Measurements from ENCODE around the gene MEOX2. TPM values are rescaled to one million over a fixed set of nuclear protein-coding genes. Genes with fewer than 3 reads are reported as not detected.

The MEOX2 gene
- total and polyA plus RNA-seq, 2 experiments from 2014 or later: 0.34 TPM; not detected in 1

- H3K27me3 ChIP-seq: no peaks in the 10 kb centered on the region
- DNase-seq (ENCODE audit: low read depth in 1 of 2, low spot score in 1 of 2): no peak
- TF ChIP-seq CTCF (IDR thresholded peaks at IDR 0.05; ENCODE audit: low read depth, low read length): no peak
These were observed 68.2 kb downstream of the MEOX2 start for GRCh38 chr7:15618275-15618674.

GRCh38 chr7:15612205-15612604, 74.3 kb downstream of the MEOX2 start:
- Histone ChIP-seq H3K4me3 (no peak overlapping the region), H3K27ac (no peak overlapping the region), H3K9me3 (ENCODE audit: low read depth) (no peaks in the 10 kb centered on the region), H3K36me3 (no peaks in the 10 kb centered on the region), H3K27me3 (no peaks in the 10 kb centered on the region), H3K4me1 (ENCODE audit: low read depth) (no peaks in the 10 kb centered on the region)
- no peak for DNase-seq (ENCODE audit: low read depth in 1 of 2, low spot score in 1 of 2)
- TF ChIP-seq CTCF (IDR thresholded peaks at IDR 0.05; ENCODE audit: low read depth, low read length): no peak

More at GRCh38 chr7:15618275-15618674, 68.2 kb downstream of the MEOX2 start:
- no peaks in the 10 kb centered on the region for H3K36me3 ChIP-seq
- H3K9me3 ChIP-seq (ENCODE audit: low read depth): no peaks in the 10 kb centered on the region
- no peak overlapping the region for H3K4me3 ChIP-seq
- H3K4me1 ChIP-seq (ENCODE audit: low read depth): no peaks in the 10 kb centered on the region
- H3K27ac ChIP-seq: no peak overlapping the region

GRCh38 chr7:15610503-15610902, 76.0 kb downstream of the MEOX2 start:
- no peaks in the 10 kb centered on the region for H3K36me3 ChIP-seq
- no peak overlapping the region for H3K27ac ChIP-seq
- no peaks in the 10 kb centered on the region for H3K27me3 ChIP-seq
- no peaks in the 10 kb centered on the region for H3K4me1 ChIP-seq (ENCODE audit: low read depth)
- DNase-seq (ENCODE audit: low read depth in 1 of 2, low spot score in 1 of 2): no peak
- no peak overlapping the region for H3K4me3 ChIP-seq
- no peaks in the 10 kb centered on the region for H3K9me3 ChIP-seq (ENCODE audit: low read depth)
- TF ChIP-seq CTCF (IDR thresholded peaks at IDR 0.05; ENCODE audit: low read depth, low read length): no peak

GRCh38 chr7:15609287-15609686, 77.2 kb downstream of the MEOX2 start:
- H3K36me3 ChIP-seq: no peaks in the 10 kb centered on the region
- H3K27ac ChIP-seq: no peak overlapping the region
- no peak overlapping the region for H3K4me3 ChIP-seq
- H3K9me3 ChIP-seq (ENCODE audit: low read depth): no peaks in the 10 kb centered on the region
- no peaks in the 10 kb centered on the region for H3K4me1 ChIP-seq (ENCODE audit: low read depth)
- no peak for TF ChIP-seq CTCF (IDR thresholded peaks at IDR 0.05; ENCODE audit: low read depth, low read length)
- H3K27me3 ChIP-seq: no peaks in the 10 kb centered on the region
- DNase-seq (ENCODE audit: low read depth in 1 of 2, low spot score in 1 of 2): no peak

- Histone ChIP-seq H3K4me1 (ENCODE audit: low read depth) (no peaks in the 10 kb centered on the region), H3K9me3 (ENCODE audit: low read depth) (no peaks in the 10 kb centered on the region), H3K36me3 (no peaks in the 10 kb centered on the region), H3K27ac (no peak overlapping the region), H3K27me3 (no peaks in the 10 kb centered on the region), H3K4me3 (no peak overlapping the region)
- no peak for TF ChIP-seq CTCF (IDR thresholded peaks at IDR 0.05; ENCODE audit: low read depth, low read length)
- DNase-seq (ENCODE audit: low read depth in 1 of 2, low spot score in 1 of 2): peak in 1 of 2 donors; percentile 3
These were observed 78.8 kb downstream of the MEOX2 start for GRCh38 chr7:15607529-15608210.
